NOMO-1 treated with DMSO at 0.1 percent for 48 hours (cell line): Measurements from ENCODE around the gene SYTL2.

Experiments
- DNase-seq: peaks from one replicate; lab custom pipeline; 2025; ENCODE audit not compliant: unreplicated experiment; lab: John Stamatoyannopoulos, UW

Gene SYTL2

DNA sequence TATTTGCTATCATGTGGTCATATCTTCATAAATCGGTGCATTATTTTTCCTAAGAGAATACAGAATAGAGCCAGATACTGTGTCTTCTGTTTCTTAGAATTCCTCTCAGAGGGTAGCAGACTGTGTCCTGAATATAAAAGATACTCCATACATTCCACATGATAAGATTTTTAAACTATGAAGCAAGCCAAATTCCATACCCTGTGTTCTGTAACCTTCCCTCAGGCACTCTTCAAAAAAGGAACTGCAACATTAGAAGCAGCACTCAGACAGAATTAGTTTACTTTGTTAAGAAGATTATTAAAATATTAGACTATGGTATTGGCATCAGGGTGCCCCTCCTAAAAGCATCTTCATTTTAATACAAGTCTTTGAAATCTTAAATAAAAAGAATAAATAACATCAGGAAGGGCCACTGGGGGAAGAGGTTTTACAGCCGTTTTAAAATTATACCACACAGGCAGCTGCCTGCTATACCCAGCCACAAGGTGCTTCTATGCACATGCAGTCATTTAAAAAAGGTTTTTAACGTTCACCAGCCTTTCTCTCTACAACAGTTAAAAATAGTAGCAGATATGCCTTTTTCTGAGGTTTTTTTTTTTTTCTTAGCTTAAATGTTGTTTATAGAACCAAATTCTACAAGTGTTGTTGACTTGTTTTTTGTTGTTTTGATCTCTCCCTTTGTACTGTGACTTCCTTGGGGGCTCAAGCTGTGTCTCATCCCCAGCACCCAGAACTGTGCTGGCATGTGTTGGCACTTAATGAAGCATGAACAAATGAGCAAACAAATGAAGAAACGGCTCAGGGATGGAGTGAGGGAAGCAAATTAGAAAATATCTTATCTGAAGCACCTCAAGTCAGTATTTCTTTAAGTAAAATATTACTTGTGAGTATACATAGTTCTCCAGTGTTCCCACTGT lies 70.2 kb downstream of the SYTL2 start:
- no peak for DNase-seq

GRCh38 chr11:85737738-85738137 lies 73.2 kb downstream of the SYTL2 start:
- no peak for DNase-seq

DNA sequence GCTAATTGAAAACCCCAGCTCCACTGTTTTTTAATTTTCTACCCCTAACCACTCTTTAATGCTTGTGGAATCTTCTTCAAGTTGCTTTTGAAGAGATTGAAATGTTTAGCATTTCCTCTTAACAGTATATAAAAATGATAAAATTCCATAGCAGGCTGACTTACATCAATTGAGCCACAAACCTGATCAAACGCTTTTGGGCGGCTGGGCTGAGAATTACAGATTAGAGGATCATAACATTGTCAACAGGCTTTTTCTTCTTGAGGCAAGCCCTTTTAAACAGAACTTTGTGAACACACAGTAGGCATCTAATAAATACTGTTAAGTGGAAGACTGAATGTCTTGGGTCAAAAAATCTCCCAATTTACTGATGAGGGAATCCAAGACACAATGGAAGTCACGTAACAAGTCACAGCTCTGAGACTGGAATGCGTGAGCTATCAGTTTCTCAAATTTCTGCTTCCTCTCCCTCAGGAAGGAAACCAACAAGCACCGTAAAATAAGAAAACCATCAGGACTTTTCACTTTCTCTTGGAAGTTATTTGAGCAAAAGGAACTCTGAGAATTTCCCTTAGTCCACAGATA lies 75.0 kb downstream of the SYTL2 start:
- no peak for DNase-seq

DNA sequence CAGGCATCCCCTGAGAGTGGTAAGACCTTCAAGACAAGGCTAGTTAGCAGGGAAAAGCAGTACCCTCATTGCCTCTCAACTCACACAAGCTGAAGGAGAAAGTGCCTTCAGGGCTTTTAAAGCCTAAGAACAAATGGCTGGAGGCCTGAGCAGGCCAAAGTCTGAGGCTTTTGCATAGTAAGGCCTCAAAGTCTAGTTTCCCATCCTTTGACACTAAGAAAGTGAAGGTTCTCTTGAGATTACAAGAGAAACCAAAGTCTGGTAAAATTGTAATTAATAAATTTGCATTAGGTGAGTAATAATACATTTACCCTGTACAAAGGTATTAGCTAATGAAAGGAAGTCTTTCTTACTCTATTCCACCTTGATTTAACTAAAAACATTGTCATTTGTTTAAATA lies 78.0 kb downstream of the SYTL2 start:
- no peak for DNase-seq

GRCh38 chr11:85726381-85726780 lies 84.6 kb downstream of the SYTL2 start:
- DNase-seq, result no peak

DNA sequence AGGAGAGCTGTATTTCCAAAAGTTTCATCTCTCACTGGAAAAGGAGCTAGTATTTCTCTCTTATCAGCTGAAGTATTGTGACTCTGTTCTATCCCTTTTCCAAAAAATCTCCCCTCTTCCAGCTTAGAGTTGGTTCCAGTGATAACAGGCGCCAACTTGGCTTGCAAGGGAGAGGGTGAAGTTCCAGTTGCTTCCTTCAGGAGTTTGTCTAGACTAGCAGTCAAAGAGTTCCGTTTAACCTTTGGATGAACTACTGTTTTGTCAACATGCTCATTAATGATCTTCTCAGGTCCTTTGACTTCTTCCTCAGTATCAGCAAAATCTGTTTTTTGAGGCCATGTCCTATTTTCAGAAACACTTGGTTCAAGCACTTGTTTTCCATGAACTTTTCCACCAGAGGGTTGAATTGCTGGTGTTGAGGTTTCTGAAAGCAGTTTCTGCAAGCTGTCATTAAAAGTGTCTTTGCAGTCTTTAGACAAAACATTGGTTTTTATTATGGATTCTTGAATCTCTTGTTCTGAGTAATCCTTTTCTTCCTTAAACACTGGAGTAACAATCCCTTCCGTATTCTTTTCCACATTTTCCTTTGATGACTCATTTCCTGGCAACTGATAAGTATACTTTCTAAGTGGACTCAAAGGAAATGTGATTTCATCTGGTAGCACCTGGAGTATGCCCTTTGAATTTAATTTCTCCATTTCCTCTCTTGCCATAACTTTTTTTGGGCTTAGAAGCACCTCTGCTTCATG lies 85.3 kb downstream of the SYTL2 start:
- no peak for DNase-seq

- no peak for DNase-seq
These were observed 86.0 kb downstream of the SYTL2 start for GRCh38 chr11:85724748-85725465.

- DNase-seq, result no peak
These were observed 87.9 kb downstream of the SYTL2 start for GRCh38 chr11:85723088-85723487.

DNA sequence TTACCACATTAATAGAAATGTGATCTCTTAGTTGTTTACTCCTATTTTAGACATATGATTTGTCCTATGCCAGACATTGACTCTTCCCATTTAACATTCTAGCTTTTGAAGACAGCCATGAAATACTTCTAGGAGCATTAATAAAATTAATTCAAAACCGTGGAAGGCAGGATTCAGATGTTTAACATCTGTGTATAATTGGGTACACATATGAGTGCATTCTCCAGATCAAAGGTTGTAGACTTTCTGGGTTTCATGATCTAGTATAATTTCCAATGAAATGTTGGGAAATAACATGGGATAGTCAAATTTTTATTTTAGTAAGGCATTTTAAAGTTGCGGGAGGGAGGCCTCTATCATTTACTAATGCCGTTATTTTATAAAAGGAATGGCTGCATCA lies 89.8 kb downstream of the SYTL2 start:
- no peak for DNase-seq

GRCh38 chr11:85718991-85719807 lies 91.7 kb downstream of the SYTL2 start:
- no peak for DNase-seq

GRCh38 chr11:85718126-85718943 lies 92.6 kb downstream of the SYTL2 start:
- DNase-seq, result no peak

GRCh38 chr11:85717429-85717828 lies 93.5 kb downstream of the SYTL2 start:
- no peak for DNase-seq

- DNase-seq, result no peak
These were observed 98.0 kb downstream of the SYTL2 start for GRCh38 chr11:85712953-85713352.

DNA sequence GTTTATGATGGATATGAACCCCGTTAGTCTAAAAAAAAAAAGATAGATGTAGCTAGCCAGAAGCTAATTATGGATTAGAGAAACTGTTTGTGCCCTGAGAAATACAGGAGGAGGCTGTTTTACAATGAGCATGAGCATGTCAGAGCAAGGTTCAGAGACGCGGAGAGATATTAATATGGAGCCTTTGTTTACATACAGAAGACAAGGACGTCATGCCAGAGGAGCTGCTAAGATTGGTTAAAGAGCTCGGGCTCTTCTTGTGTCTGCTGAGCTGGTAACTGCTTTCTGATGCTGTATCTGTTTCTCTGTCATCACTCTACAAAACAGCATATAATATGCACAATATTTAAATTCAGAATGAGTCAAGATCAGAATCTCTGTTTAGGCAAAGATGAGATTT lies 100.0 kb downstream of the SYTL2 start:
- no peak for DNase-seq

DNA sequence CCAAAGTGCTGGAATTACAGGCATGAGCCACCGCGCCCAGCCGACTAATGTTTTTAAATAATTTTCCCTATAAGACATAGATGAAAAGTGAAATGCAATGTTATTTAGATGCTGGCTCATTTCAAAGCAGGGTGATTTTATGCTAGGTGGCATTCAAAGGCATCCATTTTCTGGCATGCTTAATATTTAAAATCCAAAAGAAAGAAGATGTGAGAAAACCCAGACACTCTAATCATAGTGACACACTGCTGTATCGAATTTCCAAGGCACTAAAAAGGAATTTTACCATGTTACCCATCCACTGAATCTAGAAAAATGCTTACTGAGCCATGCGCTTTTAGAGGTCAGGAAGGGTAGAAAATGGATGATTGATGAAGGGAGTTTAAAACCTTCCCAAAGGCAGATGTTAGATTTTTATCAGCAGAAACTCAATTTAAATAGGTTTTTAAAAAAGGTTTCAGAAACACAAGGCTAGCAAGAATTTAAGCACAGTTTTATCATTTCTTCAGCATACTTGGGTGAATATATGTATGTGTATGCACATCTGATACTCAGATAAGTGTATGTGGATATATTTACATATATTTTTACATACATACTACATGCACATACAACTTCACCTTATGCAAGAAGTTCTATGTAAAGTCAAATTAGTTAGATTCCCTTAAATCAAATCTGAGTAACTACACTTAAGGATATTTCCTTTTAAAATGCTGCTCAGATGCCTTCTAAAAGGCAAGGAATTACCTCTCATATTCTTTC lies 100.8 kb downstream of the SYTL2 start:
- DNase-seq, result no peak

GRCh38 chr11:85705800-85706199 lies 105.1 kb downstream of the SYTL2 start:
- no peak for DNase-seq

- no peak for DNase-seq
These were observed 106.0 kb downstream of the SYTL2 start for GRCh38 chr11:85704967-85705366.

DNA sequence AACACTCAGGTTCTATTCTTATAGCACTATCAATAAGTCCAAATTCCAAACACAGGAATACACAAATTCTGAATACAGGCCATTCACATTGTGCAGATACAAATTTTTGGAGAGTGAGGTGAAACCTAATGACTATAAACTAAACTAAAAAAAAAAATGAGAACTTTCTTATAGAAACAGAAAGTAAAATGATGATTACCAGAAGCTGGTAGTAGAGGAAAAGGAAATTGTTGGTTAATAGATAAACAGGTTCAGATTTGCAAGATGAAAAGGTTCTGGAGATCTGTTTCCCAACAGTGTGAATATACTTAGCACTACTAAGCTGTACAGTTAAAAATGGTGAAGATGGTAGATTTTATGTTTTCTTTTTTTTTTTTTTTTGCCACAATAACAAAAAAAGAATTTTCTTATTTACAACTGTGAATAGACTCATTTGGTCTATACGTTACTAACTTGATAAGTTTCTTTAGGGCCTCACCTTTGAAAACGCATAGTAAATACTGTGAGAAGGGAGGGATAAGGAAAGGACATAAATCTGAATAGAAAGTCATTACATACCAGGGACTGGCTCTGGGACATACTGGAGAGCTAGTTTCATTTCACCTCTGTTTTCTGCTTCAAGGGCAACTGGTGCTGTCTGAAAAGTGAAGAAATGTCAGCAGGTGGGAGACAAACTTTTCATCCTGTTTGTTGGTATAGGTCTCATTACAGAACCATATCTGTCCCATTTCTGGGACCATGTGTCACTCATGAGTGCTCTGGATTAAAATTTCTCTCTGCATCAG lies 110.8 kb downstream of the SYTL2 start:
- peak; percentile 43 for DNase-seq
